HCT116 (cell line): ENCODE results near the gene GRID2.

ENCODE experiments used
- EZH2 ChIP-seq: fragments of 200-600 bp; sonication (generic); IDR thresholded peaks from 2 replicates; pipeline ENCODE4 v1.6.1; 2017; ENCODE audit warnings: antibody characterized with exemption, mixed run types
- POLR2AphosphoS5 ChIP-seq: IDR thresholded peaks from 2 replicates; pipeline ENCODE4 v1.6.1; 2011; ENCODE audit warnings: mild to moderate bottlenecking, low read depth, low read length, moderate library complexity
- SIN3A ChIP-seq: IDR thresholded peaks from 2 replicates; pipeline ENCODE4 v1.6.1; 2012; ENCODE audit warnings: low read depth
- TF ChIP-seq, protein P1 (sequence below), 3 experiments: fragments of 200-600 bp in 1 of 3; sonication (generic) in 1 of 3; IDR thresholded peaks in 2 of 3; conservative IDR thresholded peaks in 1 of 3; 2 replicates each; pipeline ENCODE4 v1.5.1; 2012 to 2017; ENCODE audit warnings: low read depth in 2 of 3, low read length in 2 of 3, antibody characterized with exemption in 1 of 3, borderline replicate concordance in 1 of 3, control low read depth in 1 of 3, mild to moderate bottlenecking in 1 of 3, mixed read lengths in 1 of 3, mixed run types in 1 of 3, moderate library complexity in 1 of 3; ENCODE audit not compliant: insufficient read depth in 1 of 3
- TF ChIP-seq, protein P2 (sequence below): IDR thresholded peaks from 2 replicates; pipeline ENCODE4 v1.6.1; 2012; ENCODE audit warnings: low read depth

DNA sequence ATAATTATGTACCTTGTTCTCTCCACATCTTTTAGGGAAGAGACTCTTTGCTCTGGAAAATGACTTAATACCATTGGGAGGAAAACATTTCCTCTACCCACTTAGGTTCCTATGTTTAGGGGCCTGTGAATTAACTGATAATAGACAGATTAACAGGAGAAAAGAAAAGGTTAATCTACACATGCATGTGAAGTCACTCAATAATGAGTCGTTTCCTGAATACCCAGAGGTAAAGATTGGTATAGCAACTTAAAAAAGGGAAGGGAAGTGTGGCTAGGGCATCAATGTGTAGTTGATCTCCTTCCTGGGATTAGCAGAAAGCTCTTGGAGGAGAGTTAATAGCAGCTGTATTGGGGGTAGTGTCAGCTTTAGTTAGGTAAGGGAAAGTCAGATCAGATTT lies 1105.3 kb downstream of the GRID2 start:
- TF ChIP-seq, protein P1, sequence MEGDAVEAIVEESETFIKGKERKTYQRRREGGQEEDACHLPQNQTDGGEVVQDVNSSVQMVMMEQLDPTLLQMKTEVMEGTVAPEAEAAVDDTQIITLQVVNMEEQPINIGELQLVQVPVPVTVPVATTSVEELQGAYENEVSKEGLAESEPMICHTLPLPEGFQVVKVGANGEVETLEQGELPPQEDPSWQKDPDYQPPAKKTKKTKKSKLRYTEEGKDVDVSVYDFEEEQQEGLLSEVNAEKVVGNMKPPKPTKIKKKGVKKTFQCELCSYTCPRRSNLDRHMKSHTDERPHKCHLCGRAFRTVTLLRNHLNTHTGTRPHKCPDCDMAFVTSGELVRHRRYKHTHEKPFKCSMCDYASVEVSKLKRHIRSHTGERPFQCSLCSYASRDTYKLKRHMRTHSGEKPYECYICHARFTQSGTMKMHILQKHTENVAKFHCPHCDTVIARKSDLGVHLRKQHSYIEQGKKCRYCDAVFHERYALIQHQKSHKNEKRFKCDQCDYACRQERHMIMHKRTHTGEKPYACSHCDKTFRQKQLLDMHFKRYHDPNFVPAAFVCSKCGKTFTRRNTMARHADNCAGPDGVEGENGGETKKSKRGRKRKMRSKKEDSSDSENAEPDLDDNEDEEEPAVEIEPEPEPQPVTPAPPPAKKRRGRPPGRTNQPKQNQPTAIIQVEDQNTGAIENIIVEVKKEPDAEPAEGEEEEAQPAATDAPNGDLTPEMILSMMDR (IDR thresholded peaks at IDR 0.05 in 2 of 3, conservative IDR thresholded peaks at IDR 0.05 in 1 of 3; ENCODE audit: borderline replicate concordance in 1 of 3, insufficient read depth in 1 of 3, low read depth in 2 of 3, low read length in 2 of 3) = no peak; a peak in 1 of 6 replicates
- TF ChIP-seq, protein P2, sequence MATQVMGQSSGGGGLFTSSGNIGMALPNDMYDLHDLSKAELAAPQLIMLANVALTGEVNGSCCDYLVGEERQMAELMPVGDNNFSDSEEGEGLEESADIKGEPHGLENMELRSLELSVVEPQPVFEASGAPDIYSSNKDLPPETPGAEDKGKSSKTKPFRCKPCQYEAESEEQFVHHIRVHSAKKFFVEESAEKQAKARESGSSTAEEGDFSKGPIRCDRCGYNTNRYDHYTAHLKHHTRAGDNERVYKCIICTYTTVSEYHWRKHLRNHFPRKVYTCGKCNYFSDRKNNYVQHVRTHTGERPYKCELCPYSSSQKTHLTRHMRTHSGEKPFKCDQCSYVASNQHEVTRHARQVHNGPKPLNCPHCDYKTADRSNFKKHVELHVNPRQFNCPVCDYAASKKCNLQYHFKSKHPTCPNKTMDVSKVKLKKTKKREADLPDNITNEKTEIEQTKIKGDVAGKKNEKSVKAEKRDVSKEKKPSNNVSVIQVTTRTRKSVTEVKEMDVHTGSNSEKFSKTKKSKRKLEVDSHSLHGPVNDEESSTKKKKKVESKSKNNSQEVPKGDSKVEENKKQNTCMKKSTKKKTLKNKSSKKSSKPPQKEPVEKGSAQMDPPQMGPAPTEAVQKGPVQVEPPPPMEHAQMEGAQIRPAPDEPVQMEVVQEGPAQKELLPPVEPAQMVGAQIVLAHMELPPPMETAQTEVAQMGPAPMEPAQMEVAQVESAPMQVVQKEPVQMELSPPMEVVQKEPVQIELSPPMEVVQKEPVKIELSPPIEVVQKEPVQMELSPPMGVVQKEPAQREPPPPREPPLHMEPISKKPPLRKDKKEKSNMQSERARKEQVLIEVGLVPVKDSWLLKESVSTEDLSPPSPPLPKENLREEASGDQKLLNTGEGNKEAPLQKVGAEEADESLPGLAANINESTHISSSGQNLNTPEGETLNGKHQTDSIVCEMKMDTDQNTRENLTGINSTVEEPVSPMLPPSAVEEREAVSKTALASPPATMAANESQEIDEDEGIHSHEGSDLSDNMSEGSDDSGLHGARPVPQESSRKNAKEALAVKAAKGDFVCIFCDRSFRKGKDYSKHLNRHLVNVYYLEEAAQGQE = no peak
- TF ChIP-seq EZH2 (no peak), SIN3A (no peak), POLR2AphosphoS5 (no peak)
